SH-SY5Y (cell line): ENCODE results near the gene SAMD1.

Source experiments
- GATA2 ChIP-seq: IDR thresholded peaks from 2 replicates; pipeline ENCODE4 v1.6.1; 2011; ENCODE audit warnings: mild to moderate bottlenecking, low read depth, low read length
- GATA3 ChIP-seq: IDR thresholded peaks from 2 replicates; pipeline ENCODE4 v1.6.1; 2011; ENCODE audit warnings: low read depth, mild to moderate bottlenecking, low read length, moderate library complexity

DNA sequence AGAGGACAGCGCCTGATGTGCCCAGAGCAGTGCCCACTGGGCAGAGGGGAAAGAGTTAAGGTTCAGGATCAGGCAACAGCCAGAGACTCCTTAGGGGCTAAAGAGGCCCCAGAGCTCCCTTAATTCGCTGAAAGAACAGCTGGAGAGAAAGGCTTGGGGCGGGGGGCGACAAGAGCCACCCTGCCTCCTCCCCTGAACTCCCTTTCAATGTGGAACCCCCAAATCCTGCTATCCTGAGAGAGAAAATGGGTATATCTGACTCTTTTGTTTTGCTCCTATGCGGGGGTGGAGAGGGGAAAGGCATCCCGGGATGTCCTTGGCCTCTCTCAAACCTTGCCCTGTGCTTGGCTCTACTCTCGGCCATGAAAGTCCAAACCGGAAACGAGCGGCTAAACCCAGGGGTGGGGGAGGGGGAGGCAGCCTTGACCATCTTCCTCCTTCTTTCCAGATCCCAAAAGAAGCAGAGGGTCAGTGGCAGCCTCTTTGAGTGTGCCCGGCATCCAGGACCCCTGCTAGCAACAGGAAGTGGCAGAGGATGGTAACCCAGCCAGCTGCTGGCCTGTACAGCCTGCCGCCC, 22.3 kb upstream of the SAMD1 start:
- no peak for TF ChIP-seq GATA2
- TF ChIP-seq GATA3: no peak
